DND-41 (cell line): ENCODE results near the gene STEAP3.

Source experiments
- ATAC-seq: fragments of 200-7000 bp; cut with Tn5 transposase; 3 replicates; pipeline ENCODE4 v1.9.1; 2021; ENCODE audit warnings: low read depth; ENCODE audit not compliant: insufficient read depth
- DNase-seq: peaks from one replicate; pipeline ENCODE4 v3.0.0-alpha.2; 2020
- H2AFZ ChIP-seq: 2 replicates; pipeline ENCODE4 v1.6.0; 2012; ENCODE audit warnings: low read depth, low read length
- H3K27ac ChIP-seq: 2 replicates; pipeline ENCODE4 v1.5.1; 2012; ENCODE audit warnings: low read length, inconsistent platforms
- H3K27me3 ChIP-seq: fragments of 200-600 bp; sonication (generic); 2 replicates; pipeline ENCODE4 v1.6.0; 2012; ENCODE audit warnings: low read length, mild to moderate bottlenecking, inconsistent platforms; ENCODE audit not compliant: insufficient read depth, poor library complexity
- H3K36me3 ChIP-seq: 2 replicates; pipeline ENCODE4 v1.5.1; 2012; ENCODE audit warnings: low read length, inconsistent platforms; ENCODE audit not compliant: insufficient read depth
- H3K4me1 ChIP-seq: 2 replicates; pipeline ENCODE4 v1.5.1; 2012; ENCODE audit warnings: mild to moderate bottlenecking, low read length; ENCODE audit not compliant: insufficient read depth
- H3K4me2 ChIP-seq: 2 replicates; pipeline ENCODE4 v1.6.0; 2012; ENCODE audit warnings: mild to moderate bottlenecking, moderate library complexity, low read length, inconsistent platforms; ENCODE audit not compliant: insufficient read depth
- H3K4me3 ChIP-seq, 2 experiments: fragments of 200-600 bp in 1 of 2; shearing (Covaris generic) in 1 of 2; 2 replicates each; pipeline ENCODE4 v1.5.1; 2012 to 2016; ENCODE audit warnings: inconsistent platforms in 2 of 2, low read length in 2 of 2, mild to moderate bottlenecking in 2 of 2, low read depth in 1 of 2, moderate library complexity in 1 of 2
- H3K79me2 ChIP-seq: 2 replicates; pipeline ENCODE4 v1.6.0; 2012; ENCODE audit warnings: low read length, inconsistent platforms; ENCODE audit not compliant: insufficient read depth
- H3K9ac ChIP-seq: 2 replicates; pipeline ENCODE4 v1.6.0; 2012; ENCODE audit warnings: low read depth, mild to moderate bottlenecking, inconsistent platforms, low read length, moderate library complexity
- H3K9me3 ChIP-seq: 2 replicates; pipeline ENCODE4 v1.5.1; 2012; ENCODE audit warnings: low read length, moderate library complexity, mild to moderate bottlenecking, inconsistent platforms; ENCODE audit not compliant: insufficient read depth, severe bottlenecking
- H4K20me1 ChIP-seq: 2 replicates; pipeline ENCODE4 v1.6.0; 2012; ENCODE audit warnings: low read length; ENCODE audit not compliant: insufficient read depth
- EZH2 ChIP-seq: IDR thresholded peaks from 3 replicates; pipeline ENCODE4 v1.6.1; 2012; ENCODE audit warnings: borderline replicate concordance, low read depth, mild to moderate bottlenecking, moderate library complexity, low read length, inconsistent platforms; ENCODE audit not compliant: severe bottlenecking
- TF ChIP-seq, protein P1 (sequence below): IDR thresholded peaks from 2 replicates; pipeline ENCODE4 v1.5.1; 2012; ENCODE audit warnings: borderline replicate concordance, low read length, moderate library complexity, mild to moderate bottlenecking; ENCODE audit not compliant: poor library complexity, severe bottlenecking; ENCODE audit errors: extremely low read depth

The STEAP3 gene

GRCh38 chr2:119212139-119212800 is 11.4 kb upstream of the STEAP3 start:
- no peak overlapping the region for H3K4me3 ChIP-seq
- no peak overlapping the region for H3K4me2 ChIP-seq
- no peaks in the 10 kb centered on the region for H3K79me2 ChIP-seq
- H3K9me3 ChIP-seq = no peaks in the 10 kb centered on the region
- H3K27ac ChIP-seq = no peak overlapping the region
- no peaks in the 10 kb centered on the region; the same call in 1 of the 2 replicates for H4K20me1 ChIP-seq
- H3K9ac ChIP-seq = no peak overlapping the region
- no peak for DNase-seq
- no peaks in the 10 kb centered on the region for H3K36me3 ChIP-seq
- TF ChIP-seq, protein P1, sequence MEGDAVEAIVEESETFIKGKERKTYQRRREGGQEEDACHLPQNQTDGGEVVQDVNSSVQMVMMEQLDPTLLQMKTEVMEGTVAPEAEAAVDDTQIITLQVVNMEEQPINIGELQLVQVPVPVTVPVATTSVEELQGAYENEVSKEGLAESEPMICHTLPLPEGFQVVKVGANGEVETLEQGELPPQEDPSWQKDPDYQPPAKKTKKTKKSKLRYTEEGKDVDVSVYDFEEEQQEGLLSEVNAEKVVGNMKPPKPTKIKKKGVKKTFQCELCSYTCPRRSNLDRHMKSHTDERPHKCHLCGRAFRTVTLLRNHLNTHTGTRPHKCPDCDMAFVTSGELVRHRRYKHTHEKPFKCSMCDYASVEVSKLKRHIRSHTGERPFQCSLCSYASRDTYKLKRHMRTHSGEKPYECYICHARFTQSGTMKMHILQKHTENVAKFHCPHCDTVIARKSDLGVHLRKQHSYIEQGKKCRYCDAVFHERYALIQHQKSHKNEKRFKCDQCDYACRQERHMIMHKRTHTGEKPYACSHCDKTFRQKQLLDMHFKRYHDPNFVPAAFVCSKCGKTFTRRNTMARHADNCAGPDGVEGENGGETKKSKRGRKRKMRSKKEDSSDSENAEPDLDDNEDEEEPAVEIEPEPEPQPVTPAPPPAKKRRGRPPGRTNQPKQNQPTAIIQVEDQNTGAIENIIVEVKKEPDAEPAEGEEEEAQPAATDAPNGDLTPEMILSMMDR = no peak
- no peak for TF ChIP-seq EZH2
- no peaks in the 10 kb centered on the region for H3K4me1 ChIP-seq
- H2AFZ ChIP-seq = no peak overlapping the region
- H3K27me3 ChIP-seq = peaks cover 13% of the 10 kb centered on the region
- ATAC-seq = no peak

- H3K4me3 ChIP-seq = no peak overlapping the region
- DNase-seq (no peak), ATAC-seq (no peak)
- no peak overlapping the region for H3K27ac ChIP-seq
- H4K20me1 ChIP-seq = no peaks in the 10 kb centered on the region
- no peak for TF ChIP-seq EZH2
- TF ChIP-seq, protein P1 = no peak
- H3K9me3 ChIP-seq = no peaks in the 10 kb centered on the region
- no peak overlapping the region for H2AFZ ChIP-seq
- peaks cover 9% of the 10 kb centered on the region for H3K27me3 ChIP-seq
- H3K36me3 ChIP-seq = no peaks in the 10 kb centered on the region
- H3K79me2 ChIP-seq = no peaks in the 10 kb centered on the region
- H3K9ac ChIP-seq = no peak overlapping the region
- no peaks in the 10 kb centered on the region for H3K4me1 ChIP-seq
- no peak overlapping the region for H3K4me2 ChIP-seq
Measured at GRCh38 chr2:119214453-119215037, 9.1 kb upstream of the STEAP3 start.

- H2AFZ ChIP-seq = no peak overlapping the region
- no peak overlapping the region for H3K4me3 ChIP-seq
- H3K4me1 ChIP-seq = no peaks in the 10 kb centered on the region
- H3K27ac ChIP-seq = no peak overlapping the region
- DNase-seq (no peak), ATAC-seq (no peak)
- TF ChIP-seq, protein P1 = no peak
- no peak for TF ChIP-seq EZH2
- H4K20me1 ChIP-seq = no peaks in the 10 kb centered on the region
- H3K4me2 ChIP-seq = no peak overlapping the region
- no peak overlapping the region for H3K9ac ChIP-seq
- no peaks in the 10 kb centered on the region for H3K27me3 ChIP-seq
- no peaks in the 10 kb centered on the region for H3K36me3 ChIP-seq
- no peaks in the 10 kb centered on the region for H3K9me3 ChIP-seq
- no peaks in the 10 kb centered on the region for H3K79me2 ChIP-seq
Measured at GRCh38 chr2:119216994-119217393, 6.6 kb upstream of the STEAP3 start.
